K562 (cell line): ENCODE measurements around the gene ELF2. TPM values are rescaled to one million over a fixed set of nuclear protein-coding genes. Genes with fewer than 3 reads are reported as not detected.

ENCODE experiments used
- ATAC-seq: fragments of 200-7000 bp; cut with Tn5 transposase; 3 replicates; pipeline ENCODE4 v1.9.1; 2020; ENCODE audit warnings: moderate library complexity
- BruUV-seq: library from RNA; stranded (reverse); fragments of 400-500 nt; replicated peaks from 2 replicates; lab custom pipeline; 2021; lab: Mats Ljungman, UMichigan
- CTCF ChIA-PET: fragments of 300-600 bp; formaldehyde crosslinking; extraction: SDS; loops from one replicate; lab custom pipeline; 2021; ENCODE audit warnings: low intra/inter-chr PET ratio; lab: Yijun Ruan, JAX
- POLR2A ChIA-PET: fragments of 300-600, 350-650 bp; sonication (Branson Sonifier 250); formaldehyde crosslinking; extraction: SDS; loops from one replicate; lab custom pipeline; 2021; ENCODE audit warnings: antibody characterized with exemption, inconsistent platforms; lab: Yijun Ruan, JAX
- DNase-seq, 4 experiments: peaks; one replicate each; pipeline versions ENCODE4 v3.0.0 to v3.0.0-alpha.2; 2011 to 2018; ENCODE audit warnings: low spot score in 3 of 4, mixed read lengths in 3 of 4; ENCODE audit errors: extremely low read depth in 1 of 4
- FAIRE-seq: peaks from 2 replicates; lab custom pipeline; 2011; peaks lifted over from hg19 to GRCh38; lab: Jason Lieb, UNC
- H2AFZ ChIP-seq: 2 replicates; pipeline ENCODE4 v1.6.0; 2011; ENCODE audit warnings: low read depth, low read length, control low read depth, inconsistent platforms
- H3K27ac ChIP-seq: fragments of 200-600 bp; 3 replicates; pipeline ENCODE4 v1.8.0; 2011; ENCODE audit warnings: low read depth, mild to moderate bottlenecking, control low read depth, inconsistent platforms, low read length, moderate library complexity, mixed read lengths; ENCODE audit errors: extremely low read depth
- H3K27me3 ChIP-seq, 2 experiments: fragments of 300-600 bp in 1 of 2; 2 replicates in 1 of 2; 3 replicates in 1 of 2; pipeline versions ENCODE4 v1.6.0 to v1.8.0; 2011; ENCODE audit warnings: inconsistent platforms in 2 of 2, low read length in 2 of 2, mild to moderate bottlenecking in 1 of 2, mixed read lengths in 1 of 2, moderate library complexity in 1 of 2; ENCODE audit not compliant: control insufficient read depth in 2 of 2, insufficient read depth in 2 of 2
- H3K36me3 ChIP-seq: fragments of 300-600 bp; 3 replicates; pipeline ENCODE4 v1.8.0; 2011; ENCODE audit warnings: mild to moderate bottlenecking, low read length, inconsistent platforms; ENCODE audit not compliant: control insufficient read depth, insufficient read depth
- H3K4me1 ChIP-seq, 2 experiments: fragments of 200-600 bp in 1 of 2; replicated peaks in 1 of 2; 2 replicates in 1 of 2; 3 replicates in 1 of 2; pipeline versions ENCODE4 v1.5.1 to v1.8.0; 2011; ENCODE audit warnings: inconsistent platforms in 2 of 2, low read length in 2 of 2, mild to moderate bottlenecking in 1 of 2, mixed read lengths in 1 of 2, moderate library complexity in 1 of 2; ENCODE audit not compliant: control insufficient read depth in 2 of 2, insufficient read depth in 2 of 2
- H3K4me2 ChIP-seq: 2 replicates; pipeline ENCODE4 v1.6.1; 2011; ENCODE audit warnings: low read length, control low read depth, inconsistent platforms, mixed read lengths; ENCODE audit not compliant: insufficient read depth
- H3K4me3 ChIP-seq: fragments of 200-600 bp; sonication (generic), shearing (Covaris generic); 2 replicates; pipeline ENCODE4 v1.5.1; 2016; ENCODE audit warnings: control low read depth, inconsistent platforms
- H3K79me2 ChIP-seq: fragments of 200-600 bp; 3 replicates; pipeline ENCODE4 v1.8.0; 2011; ENCODE audit warnings: low read length, inconsistent platforms; ENCODE audit not compliant: control insufficient read depth, insufficient read depth
- H3K9ac ChIP-seq, 2 experiments: 2 replicates each; pipeline versions ENCODE4 v1.6.0 to v1.6.1; 2011; ENCODE audit warnings: low read depth in 2 of 2, low read length in 2 of 2, control low read depth in 1 of 2, inconsistent platforms in 1 of 2, mild to moderate bottlenecking in 1 of 2, mixed read lengths in 1 of 2; ENCODE audit not compliant: insufficient read depth in 1 of 2
- H3K9me1 ChIP-seq: one replicate; pipeline ENCODE4 v1.6.0; 2011; ENCODE audit warnings: inconsistent platforms, mild to moderate bottlenecking, low read length, moderate library complexity; ENCODE audit not compliant: control insufficient read depth, insufficient read depth
- H3K9me3 ChIP-seq: replicated peaks from 2 replicates; pipeline ENCODE4 v1.5.1; 2011; ENCODE audit warnings: low read depth, low read length, inconsistent platforms; ENCODE audit not compliant: control insufficient read depth, insufficient read depth
- H4K20me1 ChIP-seq: replicated peaks from 2 replicates; pipeline ENCODE4 v1.6.1; 2011; ENCODE audit warnings: low read length, inconsistent platforms, mixed read lengths; ENCODE audit not compliant: control insufficient read depth, insufficient read depth
- CEBPB ChIP-seq: fragments of 450-650 bp; IDR thresholded peaks from 2 replicates; pipeline ENCODE4 v1.6.1; 2016; ENCODE audit warnings: missing genetic modification characterization, missing compliant biosample characterization
- EHMT2 ChIP-seq: fragments of 450-650 bp; IDR thresholded peaks from 2 replicates; pipeline ENCODE4 v1.6.1; 2018; ENCODE audit warnings: antibody characterized with exemption
- EP300 ChIP-seq: IDR thresholded peaks from 2 replicates; pipeline ENCODE4 v1.6.1; 2012; ENCODE audit warnings: low read length, improper control_type of control experiment
- HLTF ChIP-seq: fragments of 450-650 bp; IDR thresholded peaks from 2 replicates; pipeline ENCODE4 v1.6.1; 2016
- KHSRP ChIP-seq: fragments of 450-650 bp; IDR thresholded peaks from 2 replicates; pipeline ENCODE4 v1.6.1; 2017
- MEF2A ChIP-seq: IDR thresholded peaks from 2 replicates; pipeline ENCODE4 v1.6.1; 2011; ENCODE audit warnings: low read depth, mild to moderate bottlenecking, low read length, moderate library complexity; ENCODE audit not compliant: control insufficient read depth
- PML ChIP-seq: IDR thresholded peaks from 2 replicates; pipeline ENCODE4 v1.6.1; 2012; ENCODE audit warnings: low read length, inconsistent platforms
- PTRF ChIP-seq: fragments of 450-650 bp; IDR thresholded peaks from 2 replicates; pipeline ENCODE4 v1.6.1; 2016; ENCODE audit warnings: mild to moderate bottlenecking, missing genetic modification characterization, missing compliant biosample characterization
- RBFOX2 ChIP-seq: fragments of 200-400 bp; formaldehyde crosslinking; IDR thresholded peaks from 2 replicates; pipeline ENCODE4 v1.6.1; 2017; ENCODE audit warnings: low read depth, mild to moderate bottlenecking, low read length, moderate library complexity
- SIRT6 ChIP-seq: IDR thresholded peaks from one replicate; pipeline ENCODE4 v1.6.1; 2012; ENCODE audit warnings: low read depth, mild to moderate bottlenecking, control low read depth, inconsistent platforms, low read length, moderate library complexity
- TEAD4 ChIP-seq, 2 experiments: sonication (generic) in 1 of 2; formaldehyde crosslinking in 1 of 2; IDR thresholded peaks; 2 replicates each; pipeline versions ENCODE4 v1.6.1 to v1.8.0; 2012 to 2022; ENCODE audit warnings: borderline replicate concordance in 1 of 2, inconsistent platforms in 1 of 2, low read length in 1 of 2, mild to moderate bottlenecking in 1 of 2, missing genetic modification reagents in 1 of 2
- ZNF318 ChIP-seq, 2 experiments: fragments of 450-650 bp; IDR thresholded peaks; 2 replicates each; pipeline ENCODE4 v1.6.1; 2016; ENCODE audit warnings: mild to moderate bottlenecking in 2 of 2, borderline replicate concordance in 1 of 2, low read depth in 1 of 2, moderate library complexity in 1 of 2
- WGBS: fragments of 100-300 bp; shearing (Covaris generic); methylation state at CpG from one replicate; pipeline ENCODE4 v1.1.6; 2016; ENCODE audit warnings: low coverage, mixed read lengths; ENCODE audit not compliant: insufficient coverage; ENCODE audit errors: missing lambda C conversion rate; 5-methylcytosine and 5-hydroxymethylcytosine counted together
- in situ Hi-C: fragments of 300-500 bp; cut with MboI; formaldehyde crosslinking; loops from 4 replicates; pipeline ENCODE4 v1.15.0; 2018; ENCODE audit warnings: inconsistent platforms, mixed read lengths
- intact Hi-C: fragments of 100-400 bp; cut with micrococcal nuclease; formaldehyde crosslinking; loops from 2 replicates; pipeline ENCODE4 v1.14.2; 2022
- polyA plus RNA-seq, 8 experiments: library from polyadenylated mRNA; depleted of rRNA in 4 of 8; stranded (reverse) in 5 of 8; unstranded in 3 of 8; fragments of >200 nt; fragmentation: Nextera tagmentation in 2 of 8; fragmentation: Illumina TruSeq in 1 of 8; extraction: Ambion mirVana in 2 of 8; extraction: Trizol in 1 of 8; gene quantifications; 2 replicates each; pipeline versions ENCODE4 v1.2.1 to v1.2.3, GENCODE V29; 2011 to 2014; ENCODE audit warnings: inconsistent platforms in 1 of 8, missing spikeins in 1 of 8
- total RNA-seq, 7 experiments: library from RNA; depleted of rRNA in 6 of 7; stranded (reverse); fragments of >200 nt in 6 of 7; fragmentation: Illumina TruSeq in 2 of 7; extraction: Trizol in 2 of 7; gene quantifications; 2 replicates each; pipeline versions ENCODE4 v1.2.1 to v1.2.3, GENCODE V29; 2011 to 2021; ENCODE audit warnings: low replicate concordance in 1 of 7

ELF2 gene
- total and polyA plus RNA-seq, 9 of the 15 experiments (the other 6 are each of a cell fraction or from before 2014, with no cell fraction given) = 9.4 to 58.7 (median 41.6) TPM

GRCh38 chr4:139017861-139018260 lies 159.2 kb downstream of the ELF2 start:
- no peak for DNase-seq
- ChIA-PET POLR2A (interaction anchor here (0.6 to 6.6 kb wide), 3 partner anchors 11 to 649 kb away, joined by 3 to 52 read pairs (median 3); partner anchors contain the start of gene NDUFC1), CTCF (no interaction called here)
- no peak for ATAC-seq
- Histone ChIP-seq H3K36me3 (peaks cover 45% of the 10 kb centered on the region), H4K20me1 (peaks cover 3% of the 10 kb centered on the region), H2AFZ (no peak overlapping the region), H3K9me3 (no peaks in the 10 kb centered on the region), H3K27me3 (no peaks in the 10 kb centered on the region), H3K4me2 (peak overlapping the region; percentile 60), H3K4me1 (peaks cover 15 to 28% of the 10 kb centered on the region in 2 experiments; a peak in 4 of 5 replicates), H3K9me1 (no peaks in the 10 kb centered on the region), H3K79me2 (peaks cover 72% of the 10 kb centered on the region), H3K9ac (no peak overlapping the region), H3K27ac (no peak overlapping the region; the same call in 2 of the 3 replicates), H3K4me3 (peak overlapping the region; percentile 20; the same call in 1 of the 2 replicates)
- BruUV-seq = no TSS peak
- no peak for FAIRE-seq
- in situ Hi-C loops (no loop called here), intact Hi-C loops (loop anchor here (5.0 to 10.0 kb wide), 4 partner anchors 64 to 773 kb away; partner anchors contain the start of genes ELF2 and SLC7A11)
- 8% methylated on average over 3 of the region's 3 CpGs for WGBS
- TF ChIP-seq EHMT2 (no peak), PTRF (no peak), HLTF (no peak), ZNF318 (IDR thresholded peaks at IDR 0.05; ENCODE audit: borderline replicate concordance in 1 of 2, low read depth in 1 of 2) (no peak), KHSRP (no peak), CEBPB (tag) (peak; percentile 82), MEF2A (no peak), PML (0 out of 2 replicates have a peak, but pooled peaks have one; percentile 23), EP300 (peak; percentile 56), RBFOX2 (peak; percentile 29; the same call in 1 of the 2 replicates), SIRT6 (no peak), TEAD4 (IDR thresholded peaks at IDR 0.05; ENCODE audit: low read length) (peak; percentile 49), TEAD4 (CRISPR knock-in tag; IDR thresholded peaks at IDR 0.05; ENCODE audit: borderline replicate concordance) (no peak)
